K562 (cell line): ENCODE data around the gene NEK2. TPM values are rescaled to one million over a fixed set of nuclear protein-coding genes. Genes with fewer than 3 reads are reported as not detected.
A peak's percentile ranks its signal among the peaks of the same experiment; 100 is the strongest.

Experiments used
- BDP1 ChIP-seq: IDR thresholded peaks from 3 replicates; pipeline ENCODE4 v1.6.1; 2011; ENCODE audit not compliant: insufficient read length, insufficient read depth
- CBFA2T2 ChIP-seq: fragments of 450-650 bp; conservative IDR thresholded peaks from 2 replicates; pipeline ENCODE4 v1.6.1; 2017; ENCODE audit warnings: mild to moderate bottlenecking
- HCFC1 ChIP-seq: IDR thresholded peaks from 2 replicates; pipeline ENCODE4 v1.6.1; 2012; ENCODE audit warnings: low read depth, low read length, improper control_type of control experiment
- ID3 ChIP-seq, 2 experiments: fragments of 250-450 bp in 1 of 2; fragments of 450-650 bp in 1 of 2; sonication (Bioruptor Pico) in 1 of 2; IDR thresholded peaks; 2 replicates each; pipeline versions ENCODE4 v1.6.1 to v1.8.0; 2016 to 2021; ENCODE audit warnings: mild to moderate bottlenecking in 2 of 2, moderate library complexity in 2 of 2, missing compliant biosample characterization in 1 of 2, missing genetic modification characterization in 1 of 2
- ILF3 ChIP-seq: fragments of 450-650 bp; IDR thresholded peaks from 2 replicates; pipeline ENCODE4 v1.6.1; 2018; ENCODE audit warnings: antibody characterized with exemption, mild to moderate bottlenecking, moderate library complexity, borderline replicate concordance
- IRF2 ChIP-seq: sonication (generic); formaldehyde crosslinking; IDR thresholded peaks from 2 replicates; pipeline ENCODE4 v1.8.1; 2022; ENCODE audit warnings: mild to moderate bottlenecking, missing genetic modification reagents
- LEF1 ChIP-seq: fragments of 450-650 bp; IDR thresholded peaks from 2 replicates; pipeline ENCODE4 v1.6.1; 2016; ENCODE audit warnings: mild to moderate bottlenecking
- NELFE ChIP-seq: IDR thresholded peaks from 2 replicates; pipeline ENCODE4 v1.6.1; 2011; ENCODE audit warnings: mild to moderate bottlenecking; ENCODE audit not compliant: insufficient read depth, insufficient read length
- NFYB ChIP-seq: IDR thresholded peaks from 2 replicates; pipeline ENCODE4 v1.6.1; 2011; ENCODE audit warnings: mild to moderate bottlenecking, moderate library complexity; ENCODE audit not compliant: insufficient read length; ENCODE audit errors: extremely low read depth
- NR2C2 ChIP-seq, 2 experiments: fragments of 200-800 bp in 1 of 2; sonication (Bioruptor generic) in 1 of 2; sonication (generic) in 1 of 2; formaldehyde crosslinking in 1 of 2; IDR thresholded peaks; 2 replicates each; pipeline versions ENCODE4 v1.6.1 to v1.8.0; 2016 to 2022; ENCODE audit warnings: mild to moderate bottlenecking in 1 of 2, missing compliant biosample characterization in 1 of 2, missing genetic modification characterization in 1 of 2, missing genetic modification reagents in 1 of 2
- NRF1 ChIP-seq, 2 experiments: fragments of 450-650 bp; IDR thresholded peaks in 1 of 2; conservative IDR thresholded peaks in 1 of 2; 2 replicates each; pipeline ENCODE4 v1.6.1; 2014; ENCODE audit warnings: mild to moderate bottlenecking in 2 of 2
- SMAD4 ChIP-seq: fragments of 250-450 bp; sonication (Bioruptor Pico); conservative IDR thresholded peaks from 2 replicates; pipeline ENCODE4 v1.8.0; 2021; ENCODE audit warnings: inconsistent platforms, mild to moderate bottlenecking, moderate library complexity
- SREBF1 ChIP-seq: fragments of 150-350 bp; IDR thresholded peaks from 2 replicates; pipeline ENCODE4 v1.6.1; 2014; ENCODE audit warnings: antibody characterized with exemption, low read depth, low read length, borderline replicate concordance
- U2AF1 ChIP-seq: fragments of 200-400 bp; formaldehyde crosslinking; optimal IDR thresholded peaks from 2 replicates; pipeline ENCODE3; 2017; ENCODE audit warnings: mild to moderate bottlenecking, low read depth, low read length, moderate library complexity
- ZBTB17 ChIP-seq: fragments of 450-650 bp; formaldehyde crosslinking; IDR thresholded peaks from 2 replicates; pipeline ENCODE4 v1.4.0; 2020; ENCODE audit warnings: mild to moderate bottlenecking
- ZBTB33 ChIP-seq: sonication (generic); formaldehyde crosslinking; IDR thresholded peaks from 2 replicates; pipeline ENCODE4 v1.8.1; 2023; ENCODE audit warnings: mild to moderate bottlenecking, missing genetic modification reagents
- ZNF24 ChIP-seq: fragments of 450-650 bp; IDR thresholded peaks from 2 replicates; pipeline ENCODE4 v1.6.1; 2016
- ZNF707 ChIP-seq: fragments of 250-450 bp; sonication (Bioruptor Pico); conservative IDR thresholded peaks from 2 replicates; pipeline ENCODE4 v1.8.0; 2022; ENCODE audit warnings: inconsistent platforms, mild to moderate bottlenecking, moderate library complexity
- polyA plus RNA-seq, 8 experiments: library from polyadenylated mRNA; depleted of rRNA in 4 of 8; stranded (reverse) in 5 of 8; unstranded in 3 of 8; fragments of >200 nt; fragmentation: Nextera tagmentation in 2 of 8; fragmentation: Illumina TruSeq in 1 of 8; extraction: Ambion mirVana in 2 of 8; extraction: Trizol in 1 of 8; gene quantifications; 2 replicates each; pipeline versions ENCODE4 v1.2.1 to v1.2.3, GENCODE V29; 2011 to 2014; ENCODE audit warnings: inconsistent platforms in 1 of 8, missing spikeins in 1 of 8
- total RNA-seq, 7 experiments: library from RNA; depleted of rRNA in 6 of 7; stranded (reverse); fragments of >200 nt in 6 of 7; fragmentation: Illumina TruSeq in 2 of 7; extraction: Trizol in 2 of 7; gene quantifications; 2 replicates each; pipeline versions ENCODE4 v1.2.1 to v1.2.3, GENCODE V29; 2011 to 2021; ENCODE audit warnings: low replicate concordance in 1 of 7
- TF ChIP-seq, protein P1 (sequence below): fragments of 250-450 bp; sonication (Bioruptor Pico); IDR thresholded peaks from 2 replicates; pipeline ENCODE4 v1.8.0; 2022; ENCODE audit warnings: moderate library complexity, mild to moderate bottlenecking, inconsistent platforms
- TF ChIP-seq, protein P2 (sequence below): sonication (generic); formaldehyde crosslinking; IDR thresholded peaks from 2 replicates; pipeline ENCODE4 v1.8.0; 2022; ENCODE audit warnings: mild to moderate bottlenecking, missing genetic modification reagents

Gene NEK2
- total and polyA plus RNA-seq, 9 of the 15 experiments (the other 6 are each of a cell fraction or from before 2014, with no cell fraction given), result 30.0 to 74.7 (median 66.4) TPM

DNA sequence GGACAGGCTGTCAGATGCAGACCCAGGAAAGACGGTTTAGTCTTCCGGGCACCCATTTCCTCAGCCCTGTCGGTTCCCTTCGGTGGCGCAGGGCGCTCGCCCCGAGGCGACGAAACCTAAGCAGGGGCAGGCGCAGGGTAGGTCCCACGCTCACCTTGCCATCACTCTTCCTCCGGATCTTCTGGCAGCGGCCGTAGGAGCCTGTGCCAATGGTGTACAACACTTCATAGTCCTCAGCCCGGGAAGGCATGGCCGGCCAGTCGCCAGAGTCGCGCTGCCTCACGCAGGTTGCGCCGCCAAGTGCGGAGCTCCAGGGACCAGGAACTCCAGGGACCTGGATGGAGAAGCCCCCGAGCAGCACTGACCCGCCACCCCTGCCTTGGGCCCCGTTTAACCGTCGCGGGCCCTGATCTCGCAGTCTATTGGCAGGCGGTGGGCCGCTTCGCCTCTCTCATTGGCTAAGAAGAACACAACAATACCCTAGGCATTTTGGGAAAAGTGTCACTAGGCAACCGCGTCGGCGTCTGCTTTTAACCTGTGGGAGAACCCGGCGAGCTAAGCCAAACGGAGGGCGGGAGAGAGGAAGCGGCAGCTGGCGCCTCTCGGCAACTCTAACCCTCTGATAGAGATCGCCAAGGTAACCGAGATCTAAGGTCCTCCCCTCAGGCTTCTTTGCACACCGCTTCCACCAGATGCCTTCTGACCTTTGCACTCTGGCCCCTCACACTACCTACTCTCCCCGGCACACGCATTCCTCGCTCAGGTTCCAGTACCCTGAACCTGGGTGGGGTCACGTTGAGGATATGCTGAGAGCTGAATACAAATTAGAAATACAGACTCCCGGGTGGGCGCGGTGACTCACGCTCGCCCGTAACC lies at the start of gene NEK2 (continued):
- TF ChIP-seq NR2C2 (CRISPR knock-in tag; IDR thresholded peaks at IDR 0.05) (peak; percentile 99), NR2C2 (tag; IDR thresholded peaks at IDR 0.05) (peak; percentile 99), ZNF24 (0 out of 2 replicates have a peak, but pooled peaks have one; percentile 20), NFYB (peak; percentile 82), BDP1 (no peak), SMAD4 (CRISPR knock-in tag) (peak; percentile 67), SREBF1 (no peak), U2AF1 (no peak), ZBTB17 (0 out of 2 replicates have a peak, but pooled peaks have one; percentile 52), HCFC1 (peak; percentile 80), ZBTB33 (CRISPR knock-in tag) (no peak), ZNF707 (no peak), LEF1 (peak; percentile 95), NELFE (no peak), ILF3 (no peak), ID3 (CRISPR knock-in tag; IDR thresholded peaks at IDR 0.05) (no peak), ID3 (tag; IDR thresholded peaks at IDR 0.05) (0 out of 2 replicates have a peak, but pooled peaks have one; percentile 25), NRF1 (conservative IDR thresholded peaks at IDR 0.05 in 1 of 2, IDR thresholded peaks at IDR 0.05 in 1 of 2) (peak; percentile 57 to 70), IRF2 (CRISPR knock-in tag) (no peak), CBFA2T2 (peak; percentile 40)
- TF ChIP-seq, protein P1, sequence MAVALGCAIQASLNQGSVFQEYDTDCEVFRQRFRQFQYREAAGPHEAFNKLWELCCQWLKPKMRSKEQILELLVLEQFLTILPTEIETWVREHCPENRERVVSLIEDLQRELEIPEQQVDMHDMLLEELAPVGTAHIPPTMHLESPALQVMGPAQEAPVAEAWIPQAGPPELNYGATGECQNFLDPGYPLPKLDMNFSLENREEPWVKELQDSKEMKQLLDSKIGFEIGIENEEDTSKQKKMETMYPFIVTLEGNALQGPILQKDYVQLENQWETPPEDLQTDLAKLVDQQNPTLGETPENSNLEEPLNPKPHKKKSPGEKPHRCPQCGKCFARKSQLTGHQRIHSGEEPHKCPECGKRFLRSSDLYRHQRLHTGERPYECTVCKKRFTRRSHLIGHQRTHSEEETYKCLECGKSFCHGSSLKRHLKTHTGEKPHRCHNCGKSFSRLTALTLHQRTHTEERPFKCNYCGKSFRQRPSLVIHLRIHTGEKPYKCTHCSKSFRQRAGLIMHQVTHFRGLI (CRISPR knock-in tag), result no peak
- TF ChIP-seq, protein P2, sequence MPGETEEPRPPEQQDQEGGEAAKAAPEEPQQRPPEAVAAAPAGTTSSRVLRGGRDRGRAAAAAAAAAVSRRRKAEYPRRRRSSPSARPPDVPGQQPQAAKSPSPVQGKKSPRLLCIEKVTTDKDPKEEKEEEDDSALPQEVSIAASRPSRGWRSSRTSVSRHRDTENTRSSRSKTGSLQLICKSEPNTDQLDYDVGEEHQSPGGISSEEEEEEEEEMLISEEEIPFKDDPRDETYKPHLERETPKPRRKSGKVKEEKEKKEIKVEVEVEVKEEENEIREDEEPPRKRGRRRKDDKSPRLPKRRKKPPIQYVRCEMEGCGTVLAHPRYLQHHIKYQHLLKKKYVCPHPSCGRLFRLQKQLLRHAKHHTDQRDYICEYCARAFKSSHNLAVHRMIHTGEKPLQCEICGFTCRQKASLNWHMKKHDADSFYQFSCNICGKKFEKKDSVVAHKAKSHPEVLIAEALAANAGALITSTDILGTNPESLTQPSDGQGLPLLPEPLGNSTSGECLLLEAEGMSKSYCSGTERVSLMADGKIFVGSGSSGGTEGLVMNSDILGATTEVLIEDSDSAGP (CRISPR knock-in tag), result peak; percentile 18; the same call in 1 of the 2 replicates
